Hepatocyte (in vitro differentiated cells): Measurements from ENCODE around the gene GCDH.

Source experiments
- EZH2 ChIP-seq: fragments of 200-600 bp; sonication (generic); IDR thresholded peaks from 2 replicates; pipeline ENCODE4 v1.6.1; 2016; ENCODE audit warnings: antibody characterized with exemption, mild to moderate bottlenecking, borderline replicate concordance
- EZH2phosphoT487 ChIP-seq: fragments of 200-600 bp; sonication (generic); IDR thresholded peaks from one replicate; pipeline ENCODE4 v1.6.1; 2018; ENCODE audit warnings: antibody characterized with exemption, mild to moderate bottlenecking, low read depth, moderate library complexity; ENCODE audit not compliant: unreplicated experiment, severe bottlenecking
- TF ChIP-seq, protein P1 (sequence below): fragments of 200-600 bp; sonication (generic); IDR thresholded peaks from 2 replicates; pipeline ENCODE4 v1.5.1; 2016; ENCODE audit warnings: antibody characterized with exemption, mild to moderate bottlenecking; ENCODE audit not compliant: poor library complexity

DNA sequence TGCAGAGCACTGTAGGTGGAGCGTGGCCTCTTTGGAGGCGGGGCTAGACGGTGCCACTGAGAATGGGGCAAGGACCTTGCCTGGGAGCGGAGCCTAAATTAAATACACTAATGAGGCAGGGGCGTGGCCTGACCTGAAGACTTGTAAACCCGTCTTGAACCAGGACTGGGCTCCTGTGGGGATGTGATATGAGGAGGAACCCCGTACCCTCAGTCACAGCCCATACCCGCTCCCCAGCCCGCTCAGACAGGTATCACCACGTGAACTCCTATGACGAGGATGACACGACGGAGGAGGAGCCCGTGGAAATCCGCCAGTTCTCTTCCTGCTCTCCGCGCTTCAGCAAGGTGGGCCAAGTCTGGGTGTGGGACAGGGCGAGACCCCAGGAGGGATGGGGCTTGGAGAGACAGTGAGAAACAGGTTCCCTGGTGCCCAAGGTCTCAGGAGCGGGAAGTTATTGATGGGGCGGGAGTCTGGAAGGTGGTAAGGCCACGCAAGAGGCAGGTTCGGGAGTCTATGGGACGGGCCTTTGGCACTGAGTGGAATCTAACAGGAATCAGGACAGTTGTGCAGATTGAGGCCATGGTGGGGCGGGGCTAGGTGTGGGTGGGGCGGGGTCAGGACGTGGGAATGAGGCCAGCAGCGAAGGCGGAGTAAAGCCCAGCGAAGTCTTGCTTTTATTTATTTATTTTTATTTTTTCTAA lies 24.4 kb upstream of the GCDH start:
- TF ChIP-seq EZH2 = no peak
- TF ChIP-seq, protein P1, sequence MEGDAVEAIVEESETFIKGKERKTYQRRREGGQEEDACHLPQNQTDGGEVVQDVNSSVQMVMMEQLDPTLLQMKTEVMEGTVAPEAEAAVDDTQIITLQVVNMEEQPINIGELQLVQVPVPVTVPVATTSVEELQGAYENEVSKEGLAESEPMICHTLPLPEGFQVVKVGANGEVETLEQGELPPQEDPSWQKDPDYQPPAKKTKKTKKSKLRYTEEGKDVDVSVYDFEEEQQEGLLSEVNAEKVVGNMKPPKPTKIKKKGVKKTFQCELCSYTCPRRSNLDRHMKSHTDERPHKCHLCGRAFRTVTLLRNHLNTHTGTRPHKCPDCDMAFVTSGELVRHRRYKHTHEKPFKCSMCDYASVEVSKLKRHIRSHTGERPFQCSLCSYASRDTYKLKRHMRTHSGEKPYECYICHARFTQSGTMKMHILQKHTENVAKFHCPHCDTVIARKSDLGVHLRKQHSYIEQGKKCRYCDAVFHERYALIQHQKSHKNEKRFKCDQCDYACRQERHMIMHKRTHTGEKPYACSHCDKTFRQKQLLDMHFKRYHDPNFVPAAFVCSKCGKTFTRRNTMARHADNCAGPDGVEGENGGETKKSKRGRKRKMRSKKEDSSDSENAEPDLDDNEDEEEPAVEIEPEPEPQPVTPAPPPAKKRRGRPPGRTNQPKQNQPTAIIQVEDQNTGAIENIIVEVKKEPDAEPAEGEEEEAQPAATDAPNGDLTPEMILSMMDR = no peak
- TF ChIP-seq EZH2phosphoT487 = no peak
